SIG-M5 (cell line): ENCODE measurements around the gene TBCB.

Experiments used
- DNase-seq: peaks from one replicate; lab custom pipeline; 2025; lab: John Stamatoyannopoulos, UW

Gene TBCB

DNA sequence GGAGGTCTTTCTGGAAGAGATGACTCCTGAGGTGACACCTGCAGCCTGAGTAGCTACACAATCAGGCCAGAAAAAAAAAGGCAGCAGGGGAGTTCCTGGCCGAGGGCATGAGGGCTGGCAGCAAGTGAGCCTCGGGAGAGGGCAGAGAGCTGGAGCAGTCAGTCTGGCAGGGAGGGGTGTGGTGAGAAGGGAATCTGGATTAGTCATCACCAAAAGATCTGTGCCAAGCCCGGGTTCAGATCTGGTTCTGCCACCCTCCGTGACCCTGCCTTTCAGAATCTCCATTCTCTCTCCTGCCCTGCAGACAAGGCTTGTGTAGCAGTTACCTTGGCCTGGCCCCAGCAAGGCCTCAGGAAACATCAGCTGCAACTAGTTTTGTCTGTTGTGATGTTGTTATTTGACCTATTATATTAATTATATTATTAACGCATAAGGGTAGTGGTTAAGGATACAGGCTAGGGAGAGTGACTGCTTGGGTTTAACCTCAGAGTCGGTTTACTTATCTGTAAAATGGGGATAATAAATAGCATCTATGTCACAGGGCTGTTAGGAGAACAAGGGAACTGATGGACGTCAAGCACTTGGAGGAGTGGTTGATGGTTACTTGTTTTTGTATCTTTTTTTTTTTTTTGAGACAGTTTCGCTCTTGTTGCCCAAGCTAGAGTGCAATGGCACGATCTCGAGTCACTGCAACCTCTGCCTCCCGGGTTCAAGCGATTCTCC, 21.9 kb downstream of the TBCB start:
- no peak for DNase-seq

DNA sequence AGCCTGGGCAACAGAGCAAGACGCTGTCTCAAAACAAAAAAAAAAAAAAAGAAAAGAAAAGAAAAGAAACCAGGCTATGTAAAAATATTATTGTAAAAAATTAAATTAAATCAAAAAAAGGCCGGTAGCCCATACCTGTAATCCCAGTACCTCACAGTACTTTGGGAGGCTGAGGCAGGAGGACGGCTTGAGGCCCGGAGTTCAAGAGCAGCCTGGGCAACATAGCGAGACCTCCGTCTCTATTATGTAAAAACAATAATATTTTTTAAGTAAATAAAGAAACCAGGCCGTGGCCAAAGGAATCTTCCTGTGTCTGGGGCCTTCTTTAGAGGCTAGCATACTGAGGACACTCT, 23.8 kb downstream of the TBCB start:
- DNase-seq = no peak

DNA sequence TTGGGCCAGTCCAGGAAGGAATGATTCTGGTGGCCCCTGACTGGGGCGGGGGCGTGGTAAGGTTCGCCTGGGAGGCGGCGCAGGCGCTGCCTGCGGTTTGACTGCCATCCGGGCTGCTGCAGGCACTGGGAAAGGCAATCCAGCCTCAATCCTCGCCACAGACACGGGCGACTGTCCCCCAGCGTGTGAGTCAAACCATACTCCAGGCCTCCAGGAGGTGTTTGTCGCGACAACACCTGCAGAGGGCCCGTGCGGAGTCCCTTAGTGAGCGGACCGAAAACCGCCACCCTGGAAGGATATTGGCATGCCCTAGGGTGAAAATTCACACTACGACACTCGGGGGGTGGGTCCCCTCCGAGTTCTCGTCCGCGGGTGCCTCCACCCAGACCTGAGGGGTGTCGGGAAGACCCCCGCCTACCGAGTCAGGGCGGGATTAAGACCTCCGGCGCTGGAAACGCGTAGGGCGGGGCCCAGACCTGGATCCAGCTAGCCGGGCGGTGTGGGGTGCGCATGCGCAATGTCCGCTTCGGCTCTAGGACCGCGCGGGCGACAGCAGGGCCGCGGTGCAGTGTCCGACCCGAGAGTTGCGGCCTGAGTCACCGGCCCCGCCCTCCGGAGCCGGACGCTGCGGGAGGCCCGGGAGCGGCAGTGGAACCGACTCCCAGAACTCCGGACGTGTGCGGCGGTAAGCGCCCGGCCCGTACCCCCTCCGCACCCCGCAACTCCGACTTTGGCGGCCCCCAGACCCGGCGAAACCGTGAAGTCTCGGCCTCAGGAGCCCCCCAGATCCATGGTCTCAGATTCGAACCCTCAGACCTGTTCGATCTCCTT, 24.4 kb downstream of the TBCB start, which contains the start of gene CAPNS1:
Gene CAPNS1, plus strand, starts transcription at position 594 of the 831 bp plus-strand sequence. CDS start 946 bp downstream, outside the sequence.
- peak; percentile 27 for DNase-seq

DNA sequence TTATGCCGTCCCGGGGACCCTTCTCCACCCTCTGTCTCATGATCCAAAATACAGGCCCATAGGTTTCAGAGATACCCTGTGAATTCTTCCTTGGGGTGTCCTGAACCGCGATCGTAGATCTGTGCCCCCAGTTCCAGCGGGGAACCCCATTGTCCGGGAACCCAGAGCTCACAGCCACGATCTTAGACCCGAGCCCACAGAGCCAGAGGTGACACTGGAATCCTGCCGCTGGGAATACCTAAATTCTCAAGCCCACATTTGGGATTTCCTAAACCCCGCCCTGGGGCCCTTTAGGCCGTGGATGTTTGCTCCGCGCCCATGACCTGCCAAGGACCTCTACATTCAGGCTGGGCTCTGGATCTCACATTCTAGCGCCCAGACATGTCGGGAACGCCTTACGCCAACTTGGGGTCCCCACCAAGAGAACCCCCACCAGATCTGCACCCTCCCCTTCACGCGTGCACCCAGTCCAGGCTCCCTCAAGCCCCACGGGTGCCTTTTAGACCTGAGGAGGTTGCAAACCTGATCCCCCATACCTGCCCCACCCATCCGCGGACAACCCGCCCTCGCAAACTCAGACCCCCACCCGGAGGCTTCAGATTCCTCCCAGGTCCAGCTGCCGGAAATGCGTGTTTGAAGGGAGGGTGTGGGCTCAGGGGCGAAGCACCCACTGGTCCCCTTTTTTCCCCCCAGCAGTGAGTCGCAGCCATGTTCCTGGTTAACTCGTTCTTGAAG, 25.2 kb downstream of the TBCB start:
- no peak for DNase-seq

DNA sequence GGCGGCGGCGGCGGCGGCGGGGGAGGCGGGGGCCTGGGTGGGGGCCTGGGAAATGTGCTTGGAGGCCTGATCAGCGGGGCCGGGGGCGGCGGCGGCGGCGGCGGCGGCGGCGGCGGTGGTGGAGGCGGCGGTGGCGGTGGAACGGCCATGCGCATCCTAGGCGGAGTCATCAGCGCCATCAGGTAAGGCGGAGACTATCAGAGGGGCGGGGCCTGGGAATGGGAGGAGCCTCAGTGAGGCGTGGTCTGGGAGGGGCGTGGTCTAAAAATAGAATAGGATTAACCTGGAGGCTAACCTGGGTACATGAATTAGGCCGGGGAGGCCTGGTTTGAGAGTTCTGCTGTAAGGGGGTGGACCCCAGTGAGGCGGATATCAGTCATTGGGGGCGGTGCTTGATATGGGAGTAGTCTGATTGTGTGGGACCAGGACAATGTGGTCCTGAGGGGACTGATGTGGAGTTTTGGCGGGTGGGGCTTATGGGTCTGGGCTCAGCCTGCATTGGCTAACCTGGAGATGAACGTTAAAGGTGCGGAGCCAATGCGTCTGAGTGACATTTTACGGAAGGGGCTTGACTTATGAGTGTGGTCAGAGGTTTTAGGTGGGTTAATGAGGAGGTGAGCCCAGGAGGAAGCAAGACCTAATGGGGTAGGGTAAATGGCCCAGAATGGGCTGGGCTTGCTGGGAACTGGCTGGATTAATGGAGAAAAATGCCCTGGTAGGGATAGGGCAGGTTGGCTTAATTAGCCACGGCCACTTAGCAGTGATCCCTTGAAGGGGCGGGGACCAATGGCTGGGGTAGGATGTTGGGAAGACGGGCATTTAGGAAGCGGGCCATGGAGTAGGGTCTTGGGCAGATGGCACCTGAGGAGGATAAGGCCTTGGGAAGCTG, 26.0 kb downstream of the TBCB start:
- DNase-seq = peak; percentile 1

DNA sequence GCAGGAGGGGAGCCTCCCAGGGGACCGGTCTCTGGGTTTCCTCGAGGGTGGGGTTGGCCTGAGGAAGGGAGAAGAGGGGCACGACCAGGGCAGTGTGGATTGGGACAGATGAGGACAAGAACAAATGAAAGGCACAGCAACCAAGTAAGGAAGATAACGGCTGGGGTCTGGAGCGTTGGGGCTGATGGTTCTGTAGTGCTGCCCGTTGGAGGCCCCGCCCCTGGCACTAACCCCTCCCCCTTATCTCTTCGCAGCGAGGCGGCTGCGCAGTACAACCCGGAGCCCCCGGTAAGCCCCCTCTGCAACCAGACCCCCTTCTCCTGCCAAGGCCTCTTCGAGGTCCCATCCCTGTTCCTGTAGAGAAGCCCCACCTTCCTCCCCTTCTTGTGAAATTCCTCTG, 26.8 kb downstream of the TBCB start:
- DNase-seq = no peak

DNA sequence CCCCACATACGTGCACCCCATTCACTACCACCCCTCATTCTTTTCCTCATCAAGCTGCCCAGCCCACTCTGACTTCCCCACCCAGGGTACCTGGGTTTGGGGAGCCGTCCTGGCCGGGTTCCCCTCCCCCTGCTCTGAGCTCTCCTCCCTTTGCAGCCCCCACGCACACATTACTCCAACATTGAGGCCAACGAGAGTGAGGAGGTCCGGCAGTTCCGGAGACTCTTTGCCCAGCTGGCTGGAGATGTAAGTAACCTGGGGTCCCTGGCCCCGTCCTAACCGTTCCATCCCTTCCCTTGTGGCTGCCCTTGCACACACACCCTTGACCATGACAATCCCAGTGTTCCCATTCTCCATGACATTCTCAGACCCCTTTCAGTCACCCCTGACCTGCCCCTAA, 27.2 kb downstream of the TBCB start:
- DNase-seq = no peak

DNA sequence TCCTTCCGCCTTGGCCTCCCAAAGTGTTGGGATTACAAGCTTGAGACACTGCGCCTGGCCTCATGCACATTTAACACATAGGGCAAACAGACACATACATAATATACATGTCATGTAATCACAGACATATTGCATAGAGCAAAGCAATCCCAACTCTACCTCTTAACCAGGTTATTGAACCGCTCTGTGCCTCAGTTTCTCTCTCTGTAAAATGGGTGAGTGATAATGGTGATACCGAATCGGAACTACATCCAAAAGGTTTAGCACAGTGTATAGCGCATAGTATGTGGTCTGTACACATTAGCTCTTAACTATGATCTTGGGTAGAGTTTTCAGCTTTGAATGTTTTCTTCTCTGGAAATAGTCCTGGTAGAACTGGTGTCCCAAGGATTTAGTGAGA, 29.4 kb downstream of the TBCB start:
- DNase-seq = no peak

DNA sequence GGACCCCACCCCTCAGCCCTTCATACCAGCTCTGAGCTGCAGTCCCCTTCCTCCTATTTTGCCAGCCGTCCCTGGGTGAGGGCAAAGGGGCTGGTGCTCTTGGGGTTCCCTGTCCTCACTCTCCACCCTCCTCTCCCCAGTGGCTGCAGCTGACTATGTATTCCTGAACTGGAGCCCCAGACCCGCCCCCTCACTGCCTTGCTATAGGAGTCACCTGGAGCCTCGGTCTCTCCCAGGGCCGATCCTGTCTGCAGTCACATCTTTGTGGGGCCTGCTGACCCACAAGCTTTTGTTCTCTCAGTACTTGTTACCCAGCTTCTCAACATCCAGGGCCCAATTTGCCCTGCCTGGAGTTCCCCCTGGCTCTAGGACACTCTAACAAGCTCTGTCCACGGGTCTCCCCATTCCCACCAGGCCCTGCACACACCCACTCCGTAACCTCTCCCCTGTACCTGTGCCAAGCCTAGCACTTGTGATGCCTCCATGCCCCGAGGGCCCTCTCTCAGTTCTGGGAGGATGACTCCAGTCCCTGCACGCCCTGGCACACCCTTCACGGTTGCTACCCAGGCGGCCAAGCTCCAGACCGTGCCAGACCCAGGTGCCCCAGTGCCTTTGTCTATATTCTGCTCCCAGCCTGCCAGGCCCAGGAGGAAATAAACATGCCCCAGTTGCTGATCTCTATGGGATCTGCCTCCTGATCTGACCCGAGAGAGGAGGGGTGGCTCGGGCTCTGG, 34.6 kb downstream of the TBCB start:
- DNase-seq = no peak

DNA sequence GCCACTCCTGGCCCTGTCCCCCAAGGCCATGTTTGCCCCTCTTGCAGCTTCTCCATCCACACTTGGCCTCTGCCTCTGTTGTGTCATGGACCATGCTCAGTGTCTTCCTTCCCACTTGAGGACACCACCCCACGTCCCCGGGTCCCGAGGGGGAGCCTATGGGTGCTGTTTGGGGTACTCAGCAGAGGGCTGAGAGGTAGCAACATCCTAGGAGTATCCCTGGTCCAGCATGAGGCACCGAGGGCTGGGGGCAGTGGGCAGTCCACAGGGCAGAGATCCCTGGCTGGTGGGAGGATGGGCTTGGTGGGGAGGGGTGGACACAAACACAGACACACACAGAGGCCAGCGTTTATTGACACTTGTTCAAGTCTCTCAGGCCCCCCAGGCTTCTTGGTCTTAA, 35.3 kb downstream of the TBCB start:
- DNase-seq = no peak

DNA sequence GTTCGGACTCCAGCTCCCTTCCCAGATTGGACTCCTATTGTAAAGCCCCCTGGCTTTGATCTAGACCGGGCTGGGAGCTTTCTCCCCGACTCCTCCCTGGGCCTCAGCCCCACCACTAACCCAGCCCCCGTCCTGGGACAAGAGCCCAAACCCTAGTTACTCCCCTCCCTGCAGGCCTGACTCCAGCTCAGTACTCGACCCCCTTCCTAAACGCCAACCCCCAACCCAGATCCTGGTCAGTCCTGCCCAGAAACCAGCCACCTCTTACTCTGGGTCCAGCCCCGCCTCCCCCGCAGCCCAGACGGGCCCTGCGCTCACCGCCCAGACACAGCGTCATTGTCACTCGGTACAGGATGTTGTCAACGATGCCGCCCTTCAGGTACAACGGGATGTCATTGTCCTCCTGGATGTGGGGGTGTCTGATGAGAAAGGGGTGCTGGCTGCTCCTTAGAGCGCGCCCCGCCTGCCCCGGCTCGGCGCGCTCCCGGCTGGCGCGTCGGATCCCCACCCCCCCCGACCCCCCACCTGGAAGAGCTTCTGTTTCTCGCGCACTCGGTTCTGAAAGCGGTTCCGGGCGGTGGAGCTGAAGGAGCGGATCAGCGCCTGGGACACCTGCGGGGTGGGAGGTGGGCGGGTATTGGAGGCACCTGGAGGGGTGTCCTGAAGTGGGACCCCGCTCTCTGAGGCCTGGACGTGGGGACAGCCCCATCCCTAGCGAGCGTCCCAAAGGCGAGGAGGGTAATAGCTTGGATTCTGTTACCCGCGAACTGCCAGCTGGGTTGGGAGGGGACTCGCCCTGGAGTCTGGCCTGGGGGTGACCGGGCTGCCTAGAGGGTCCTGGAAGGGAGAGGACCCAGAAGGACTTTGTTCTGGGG, 36.1 kb downstream of the TBCB start:
- no peak for DNase-seq

DNA sequence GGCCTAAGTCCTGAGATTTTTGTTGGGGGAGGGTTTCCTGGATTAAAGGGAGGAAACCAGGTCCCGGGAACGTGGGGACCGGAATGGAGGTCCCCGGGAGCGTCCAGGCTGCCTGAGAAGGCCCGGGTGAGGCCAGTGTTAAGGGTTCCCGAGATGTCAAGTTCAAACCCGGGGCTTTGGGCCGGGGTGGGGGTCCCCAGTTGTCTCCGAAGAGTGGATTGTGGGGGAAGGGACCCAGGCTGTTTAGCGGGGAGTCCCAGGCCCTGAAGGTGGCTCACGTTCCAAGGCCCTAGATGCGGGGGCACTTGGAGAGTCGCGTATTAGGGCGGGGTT, 36.7 kb downstream of the TBCB start:
- no peak for DNase-seq

DNA sequence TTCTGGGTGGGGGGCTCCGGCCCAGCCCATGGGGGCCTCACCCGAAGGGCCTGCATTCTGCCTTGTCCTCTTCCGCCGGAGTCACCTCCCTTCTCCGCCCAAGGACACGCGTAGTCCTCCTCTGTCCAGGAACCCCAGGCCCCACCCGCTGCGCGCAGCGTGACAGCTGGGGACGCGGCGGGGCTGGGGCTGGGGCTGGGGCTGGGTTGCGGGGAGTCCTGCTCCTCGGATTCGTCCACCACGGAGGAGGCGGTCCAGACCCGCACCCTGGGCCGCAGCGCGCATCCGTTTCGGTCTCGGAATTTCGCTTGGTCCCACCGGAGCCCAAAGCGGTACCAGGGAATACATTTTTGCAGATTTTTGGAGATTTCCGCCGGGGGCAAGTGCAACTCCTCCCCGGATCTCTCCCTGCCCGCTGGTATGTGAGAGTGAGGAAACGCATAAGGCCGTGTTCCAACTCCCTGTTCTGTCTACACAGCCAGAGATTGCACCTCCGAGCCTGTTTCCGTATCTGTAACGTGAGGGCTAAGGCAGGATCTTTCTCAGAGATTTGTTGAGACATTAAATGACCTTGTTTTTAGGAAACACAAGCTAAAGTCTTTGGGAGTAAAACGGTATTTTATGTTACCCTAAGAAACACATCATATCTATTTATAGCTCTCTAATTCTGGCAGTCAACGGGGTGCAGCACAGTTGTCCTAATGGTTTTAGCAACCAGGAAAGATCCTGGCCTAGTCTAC, 37.3 kb downstream of the TBCB start, which contains the start of gene COX7A1:
Gene COX7A1, minus strand, starts transcription at position 96 of the 740 bp plus-strand sequence. Its CDS starts 40 bp downstream, at position 56.
- DNase-seq = no peak

DNA sequence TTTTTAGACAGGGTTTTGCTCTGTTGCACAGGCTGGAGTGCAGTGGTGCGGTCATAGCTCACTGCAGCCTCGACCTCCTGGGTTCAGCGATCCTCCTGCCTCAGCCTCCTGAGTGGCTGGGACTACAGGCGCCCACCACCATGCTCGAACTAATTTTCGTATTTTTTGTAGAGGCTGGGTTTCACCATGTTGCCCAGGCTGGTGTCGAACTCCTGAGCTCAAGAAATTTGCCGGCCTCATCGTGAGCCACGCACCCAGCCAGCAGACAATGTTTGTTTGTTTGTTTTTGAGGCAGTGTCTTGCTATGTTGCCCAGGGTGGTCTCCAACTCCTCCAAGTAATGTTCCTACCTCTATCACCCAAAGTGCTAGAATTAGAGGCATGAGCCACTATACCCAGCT, 37.9 kb downstream of the TBCB start:
- DNase-seq = no peak

DNA sequence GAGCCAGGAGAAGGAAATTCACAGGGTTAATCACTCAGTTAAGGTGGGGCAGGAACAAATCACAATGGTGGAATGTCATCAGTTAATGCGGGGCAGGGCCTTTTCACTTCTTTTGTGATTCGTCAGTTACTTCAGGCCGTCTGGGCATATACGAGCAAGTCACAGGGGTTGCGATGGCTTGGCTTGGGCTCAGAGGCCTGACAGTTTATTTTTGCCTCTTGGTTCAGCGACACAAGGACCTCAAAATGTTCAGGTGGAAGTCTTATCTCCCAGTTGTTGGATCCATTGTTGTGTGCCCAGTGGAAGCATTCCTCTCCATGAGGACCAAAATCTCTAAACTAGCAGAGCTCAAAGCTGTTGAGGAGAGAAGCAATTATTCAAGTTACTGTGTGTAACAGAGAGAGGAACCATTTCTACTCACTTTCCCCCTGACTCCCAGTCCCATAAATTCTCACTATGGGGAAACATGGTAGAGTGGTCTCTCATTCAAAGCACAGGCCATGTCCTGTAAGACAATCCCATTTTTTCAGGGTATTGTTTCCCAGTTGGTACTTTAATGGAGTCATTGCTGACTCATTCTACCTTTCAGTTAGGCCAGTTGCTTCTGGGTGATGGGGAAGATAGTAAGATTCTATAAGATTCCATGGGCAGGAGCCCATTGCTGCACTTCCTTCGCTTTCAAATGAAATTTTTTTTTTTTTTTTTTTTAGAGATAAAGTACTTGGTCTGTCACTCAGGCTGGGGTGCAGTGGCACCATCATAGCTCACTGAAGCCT, 45.7 kb downstream of the TBCB start:
- DNase-seq = no peak

DNA sequence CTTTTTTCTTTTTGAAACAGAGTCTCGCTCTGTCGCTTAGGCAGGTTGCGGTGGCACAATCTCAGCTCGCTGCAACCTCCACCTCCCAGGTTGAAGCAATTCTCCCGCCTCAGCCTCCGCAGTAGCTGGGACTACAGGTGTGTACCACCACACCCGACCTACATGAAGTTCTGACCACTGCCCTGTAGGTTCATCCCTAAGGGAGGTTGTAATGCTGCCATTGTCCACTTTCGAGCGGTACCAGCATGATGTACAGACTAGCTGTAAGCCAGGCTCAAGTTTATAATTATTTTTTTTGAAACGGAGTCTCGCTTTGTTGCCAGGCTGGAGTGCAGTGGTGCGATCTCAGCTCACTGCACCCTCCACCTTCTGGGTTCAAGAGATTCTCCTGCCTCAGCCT, 48.5 kb downstream of the TBCB start:
- no peak for DNase-seq

DNA sequence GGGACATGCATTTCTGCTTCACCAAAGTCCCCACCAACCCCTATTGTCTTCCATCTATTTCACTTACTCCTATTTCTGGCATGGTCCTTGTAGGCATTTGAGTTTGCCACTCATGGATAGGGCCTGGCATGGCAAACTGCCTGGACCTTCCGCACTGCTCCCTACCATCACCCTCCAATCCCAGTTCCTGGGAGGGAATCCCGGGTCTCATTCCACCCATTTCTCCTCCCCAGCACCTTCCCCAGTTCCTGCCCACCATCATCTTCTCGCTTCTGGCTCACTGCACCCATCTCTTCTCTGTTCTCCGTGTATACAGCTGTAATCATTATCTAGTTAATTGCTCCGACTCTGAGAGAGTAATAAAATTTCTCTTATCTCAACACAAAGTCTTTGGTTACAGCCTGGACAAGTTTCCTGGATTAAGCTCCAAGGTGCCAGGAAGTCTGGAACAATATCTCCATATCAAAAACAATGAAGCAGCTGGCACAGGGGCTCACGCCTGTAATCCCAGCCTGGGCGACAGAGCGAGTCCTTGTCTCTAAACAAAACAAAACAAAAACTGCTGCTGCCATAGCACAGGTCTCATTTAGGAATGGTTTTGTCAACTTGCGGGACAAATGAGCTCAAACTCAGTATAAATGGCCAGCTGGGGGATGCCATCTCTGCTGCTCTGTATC, 54.0 kb downstream of the TBCB start:
- no peak for DNase-seq

DNA sequence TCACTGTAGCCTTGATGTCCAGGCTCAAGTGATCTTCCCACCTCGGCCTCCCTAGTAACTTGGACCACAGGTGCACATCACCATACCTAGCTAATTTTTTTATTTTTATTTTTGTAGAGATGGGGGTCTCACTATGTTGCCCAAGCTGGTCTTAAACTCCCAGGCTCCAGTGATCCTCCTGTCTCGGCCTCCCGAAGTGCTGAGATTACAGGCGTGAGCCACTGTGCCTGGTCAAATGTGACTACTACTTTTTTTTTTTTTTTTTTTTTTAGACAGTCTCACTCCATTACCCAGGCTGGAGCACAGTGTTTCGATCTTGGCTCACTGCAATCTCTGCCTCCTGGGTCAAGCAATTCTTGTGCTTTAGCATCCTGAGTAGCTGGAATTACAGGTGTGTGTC, 57.6 kb downstream of the TBCB start:
- DNase-seq = no peak
